Fibroblast of lung (primary cell): Measurements from ENCODE around the gene COPA. TPM values are rescaled to one million over a fixed set of nuclear protein-coding genes. Genes with fewer than 3 reads are reported as not detected.

Experiments
- DNase-seq, 2 donors: peaks; one replicate each; pipeline versions ENCODE4 v3.0.0 to v3.0.0-alpha.2; 2010; ENCODE audit warnings: low read depth in 2 of 2
- H2AFZ ChIP-seq: 2 replicates; pipeline ENCODE4 v1.5.1; 2012; ENCODE audit warnings: low read length, control low read depth, inconsistent platforms
- H3K27ac ChIP-seq: 2 replicates; pipeline ENCODE4 v1.5.1; 2011; ENCODE audit warnings: low read length, control low read depth; ENCODE audit not compliant: insufficient read depth
- H3K27me3 ChIP-seq: 2 replicates; pipeline ENCODE4 v1.5.1; 2011; ENCODE audit warnings: mild to moderate bottlenecking, low read length; ENCODE audit not compliant: control insufficient read depth, insufficient read depth
- H3K36me3 ChIP-seq: 2 replicates; pipeline ENCODE4 v1.5.1; 2011; ENCODE audit warnings: low read length; ENCODE audit not compliant: control insufficient read depth, insufficient read depth
- H3K4me1 ChIP-seq: 2 replicates; pipeline ENCODE4 v1.5.1; 2011; ENCODE audit warnings: low read length; ENCODE audit not compliant: control insufficient read depth, insufficient read depth; ENCODE audit errors: extremely low read depth
- H3K4me2 ChIP-seq: 2 replicates; pipeline ENCODE4 v1.5.1; 2011; ENCODE audit warnings: low read length, control low read depth; ENCODE audit not compliant: insufficient read depth; ENCODE audit errors: extremely low read depth
- H3K4me3 ChIP-seq, 4 experiments: fragments of 200-600 bp in 1 of 4; sonication (generic) in 1 of 4; replicated peaks in 1 of 4; 2 replicates each; pipeline ENCODE4 v1.5.1; 2011 to 2016; ENCODE audit warnings: low read length in 4 of 4, low read depth in 3 of 4, mild to moderate bottlenecking in 3 of 4, control low read depth in 2 of 4, inconsistent platforms in 1 of 4, mixed read lengths in 1 of 4; ENCODE audit not compliant: insufficient read depth in 1 of 4; ENCODE audit errors: control extremely low read depth in 1 of 4
- H3K79me2 ChIP-seq: 2 replicates; pipeline ENCODE4 v1.5.1; 2012; ENCODE audit warnings: mild to moderate bottlenecking, low read length, inconsistent platforms; ENCODE audit not compliant: control insufficient read depth, insufficient read depth
- H3K9ac ChIP-seq: 2 replicates; pipeline ENCODE4 v1.5.1; 2011; ENCODE audit warnings: mild to moderate bottlenecking, low read length, control low read depth; ENCODE audit not compliant: insufficient read depth
- H3K9me3 ChIP-seq: 2 replicates; pipeline ENCODE4 v1.5.1; 2012; ENCODE audit warnings: low read depth, low read length; ENCODE audit not compliant: control insufficient read depth, insufficient read depth
- H4K20me1 ChIP-seq: 2 replicates; pipeline ENCODE4 v1.5.1; 2011; ENCODE audit warnings: low read length; ENCODE audit not compliant: control insufficient read depth, insufficient read depth; ENCODE audit errors: extremely low read depth
- EZH2 ChIP-seq: IDR thresholded peaks from 2 replicates; pipeline ENCODE4 v1.5.1; 2012; ENCODE audit warnings: low read length, control low read depth, mild to moderate bottlenecking; ENCODE audit errors: missing control alignments
- polyA plus RNA-seq, 2 donors: library from polyadenylated mRNA; depleted of rRNA in 1 of 2; stranded (reverse) in 1 of 2; unstranded in 1 of 2; fragments of >200 nt; gene quantifications; 2 replicates each; pipeline ENCODE4 v1.2.1, GENCODE V29; 2011 to 2012; ENCODE audit warnings: missing spikeins in 1 of 2
- total RNA-seq: library from RNA; depleted of rRNA; stranded (reverse); fragments of >200 nt; gene quantifications from 2 replicates; pipeline ENCODE4 v1.2.1, GENCODE V29; 2014
- TF ChIP-seq, protein P1 (sequence below), 2 donors: IDR thresholded peaks in 1 of 2; conservative IDR thresholded peaks in 1 of 2; 1 replicate in 1 of 2; 2 replicates in 1 of 2; pipeline ENCODE4 v1.5.1; 2011 to 2012; ENCODE audit warnings: low read length in 2 of 2, control low read depth in 1 of 2, inconsistent platforms in 1 of 2, low read depth in 1 of 2, mild to moderate bottlenecking in 1 of 2

Gene COPA
- total and polyA plus RNA-seq, 2 donors (not counting 1 experiment from before 2014, with no cell fraction given), result 276 to 316 TPM

DNA sequence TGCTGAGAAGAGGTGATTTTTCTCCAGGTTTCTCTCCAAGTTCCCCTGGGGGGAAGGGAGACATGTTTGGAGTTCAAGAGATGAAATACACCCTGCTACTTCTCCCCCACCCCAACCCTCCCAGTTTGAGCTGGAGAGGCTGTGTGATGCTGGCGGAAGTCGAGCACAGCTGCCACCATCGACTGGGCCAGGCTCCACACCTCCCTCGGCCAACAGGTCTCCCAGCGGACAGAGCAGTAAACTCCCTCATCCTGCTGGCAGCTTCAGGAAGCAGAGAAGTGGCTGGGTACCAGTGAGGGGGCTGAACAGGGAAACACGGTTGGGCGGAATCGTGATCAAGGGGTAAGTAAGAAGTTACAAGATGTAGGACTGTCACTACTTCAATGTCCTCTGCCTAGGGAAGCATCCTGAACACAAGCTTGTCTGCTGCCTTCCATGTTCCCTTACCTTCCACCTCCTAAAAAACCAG, 17.2 kb upstream of the COPA start:
- DNase-seq, result no peak
- Histone ChIP-seq H3K4me2 (no peak overlapping the region), H4K20me1 (no peaks in the 10 kb centered on the region), H3K9me3 (no peaks in the 10 kb centered on the region), H3K4me3 (no peak overlapping the region), H3K9ac (no peak overlapping the region), H3K27ac (no peak overlapping the region), H2AFZ (no peak overlapping the region), H3K27me3 (no peaks in the 10 kb centered on the region), H3K4me1 (no peaks in the 10 kb centered on the region), H3K36me3 (peaks cover 15% of the 10 kb centered on the region), H3K79me2 (no peaks in the 10 kb centered on the region)
- TF ChIP-seq EZH2, result no peak
- TF ChIP-seq, protein P1, sequence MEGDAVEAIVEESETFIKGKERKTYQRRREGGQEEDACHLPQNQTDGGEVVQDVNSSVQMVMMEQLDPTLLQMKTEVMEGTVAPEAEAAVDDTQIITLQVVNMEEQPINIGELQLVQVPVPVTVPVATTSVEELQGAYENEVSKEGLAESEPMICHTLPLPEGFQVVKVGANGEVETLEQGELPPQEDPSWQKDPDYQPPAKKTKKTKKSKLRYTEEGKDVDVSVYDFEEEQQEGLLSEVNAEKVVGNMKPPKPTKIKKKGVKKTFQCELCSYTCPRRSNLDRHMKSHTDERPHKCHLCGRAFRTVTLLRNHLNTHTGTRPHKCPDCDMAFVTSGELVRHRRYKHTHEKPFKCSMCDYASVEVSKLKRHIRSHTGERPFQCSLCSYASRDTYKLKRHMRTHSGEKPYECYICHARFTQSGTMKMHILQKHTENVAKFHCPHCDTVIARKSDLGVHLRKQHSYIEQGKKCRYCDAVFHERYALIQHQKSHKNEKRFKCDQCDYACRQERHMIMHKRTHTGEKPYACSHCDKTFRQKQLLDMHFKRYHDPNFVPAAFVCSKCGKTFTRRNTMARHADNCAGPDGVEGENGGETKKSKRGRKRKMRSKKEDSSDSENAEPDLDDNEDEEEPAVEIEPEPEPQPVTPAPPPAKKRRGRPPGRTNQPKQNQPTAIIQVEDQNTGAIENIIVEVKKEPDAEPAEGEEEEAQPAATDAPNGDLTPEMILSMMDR (conservative IDR thresholded peaks at IDR 0.05 in 1 of 2, IDR thresholded peaks at IDR 0.05 in 1 of 2; ENCODE audit: low read depth in 1 of 2, low read length in 2 of 2), result no peak

DNA sequence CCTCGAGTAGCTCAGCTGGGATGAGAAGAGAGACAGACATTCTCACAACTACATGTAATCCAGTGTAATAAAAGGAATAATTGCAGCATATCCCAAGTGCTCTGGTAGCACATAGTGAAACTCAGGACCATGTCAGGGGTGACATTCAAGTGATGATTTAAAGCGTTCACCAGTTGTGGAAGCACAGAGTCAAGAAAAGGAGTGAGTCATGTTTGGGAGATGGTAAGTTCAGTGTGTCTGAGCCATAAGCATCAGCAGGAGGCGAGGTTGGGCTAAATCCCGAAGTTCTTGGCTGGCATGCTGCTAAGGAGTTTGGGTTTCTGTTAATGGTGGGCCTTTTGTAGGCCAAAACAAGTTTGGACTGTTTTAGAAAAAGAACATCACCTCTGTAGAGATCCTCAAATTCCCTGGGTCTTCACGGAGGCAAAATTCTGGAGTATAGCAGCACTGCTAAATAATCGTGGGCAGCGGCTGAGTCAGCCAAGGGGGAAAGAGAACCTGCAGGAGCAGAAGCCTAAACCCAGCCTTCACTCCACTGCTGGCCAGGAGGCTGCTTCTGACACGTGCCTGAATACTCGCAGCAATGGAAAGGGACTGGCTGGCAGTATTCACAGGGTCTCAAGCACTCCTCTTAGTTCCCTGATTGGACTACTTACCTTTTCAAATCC, 16.6 kb upstream of the COPA start:
- no peaks in the 10 kb centered on the region for H3K27me3 ChIP-seq

GRCh38 chr1:160358073-160358472, 15.0 kb upstream of the COPA start:
- H3K4me2 ChIP-seq, result no peak overlapping the region
- H4K20me1 ChIP-seq, result no peaks in the 10 kb centered on the region
- no peak overlapping the region for H3K27ac ChIP-seq
- DNase-seq, result no peak
- no peaks in the 10 kb centered on the region for H3K4me1 ChIP-seq
- no peak overlapping the region for H2AFZ ChIP-seq
- no peak overlapping the region for H3K9ac ChIP-seq
- no peaks in the 10 kb centered on the region for H3K9me3 ChIP-seq
- no peak overlapping the region for H3K4me3 ChIP-seq
- no peaks in the 10 kb centered on the region for H3K27me3 ChIP-seq
- TF ChIP-seq EZH2, result no peak
- TF ChIP-seq, protein P1 (conservative IDR thresholded peaks at IDR 0.05 in 1 of 2, IDR thresholded peaks at IDR 0.05 in 1 of 2; ENCODE audit: low read depth in 1 of 2, low read length in 2 of 2), result no peak
- peaks cover 24% of the 10 kb centered on the region for H3K36me3 ChIP-seq
- no peaks in the 10 kb centered on the region for H3K79me2 ChIP-seq

More for the DNA sequence above, 16.6 kb upstream of the COPA start:
- DNase-seq, result peak; percentile 14 to 33
- no peak overlapping the region for H2AFZ ChIP-seq
- H3K79me2 ChIP-seq, result no peaks in the 10 kb centered on the region
- H3K27ac ChIP-seq, result no peak overlapping the region
- H3K4me3 ChIP-seq, result no peak overlapping the region
- no peak overlapping the region for H3K4me2 ChIP-seq
- no peaks in the 10 kb centered on the region for H3K9me3 ChIP-seq
- no peaks in the 10 kb centered on the region for H3K4me1 ChIP-seq
- peaks cover 15% of the 10 kb centered on the region for H3K36me3 ChIP-seq
- TF ChIP-seq EZH2, result no peak
- TF ChIP-seq, protein P1 (conservative IDR thresholded peaks at IDR 0.05 in 1 of 2, IDR thresholded peaks at IDR 0.05 in 1 of 2; ENCODE audit: low read depth in 1 of 2, low read length in 2 of 2), result no peak
- H3K9ac ChIP-seq, result no peak overlapping the region
- no peaks in the 10 kb centered on the region for H4K20me1 ChIP-seq
